HS-27A (cell line): ENCODE results near the gene RAB11FIP4.

Experiments used
- DNase-seq: peaks from one replicate; pipeline ENCODE4 v3.0.0-alpha.2; 2012; ENCODE audit warnings: low read depth, missing footprints

The RAB11FIP4 gene

DNA sequence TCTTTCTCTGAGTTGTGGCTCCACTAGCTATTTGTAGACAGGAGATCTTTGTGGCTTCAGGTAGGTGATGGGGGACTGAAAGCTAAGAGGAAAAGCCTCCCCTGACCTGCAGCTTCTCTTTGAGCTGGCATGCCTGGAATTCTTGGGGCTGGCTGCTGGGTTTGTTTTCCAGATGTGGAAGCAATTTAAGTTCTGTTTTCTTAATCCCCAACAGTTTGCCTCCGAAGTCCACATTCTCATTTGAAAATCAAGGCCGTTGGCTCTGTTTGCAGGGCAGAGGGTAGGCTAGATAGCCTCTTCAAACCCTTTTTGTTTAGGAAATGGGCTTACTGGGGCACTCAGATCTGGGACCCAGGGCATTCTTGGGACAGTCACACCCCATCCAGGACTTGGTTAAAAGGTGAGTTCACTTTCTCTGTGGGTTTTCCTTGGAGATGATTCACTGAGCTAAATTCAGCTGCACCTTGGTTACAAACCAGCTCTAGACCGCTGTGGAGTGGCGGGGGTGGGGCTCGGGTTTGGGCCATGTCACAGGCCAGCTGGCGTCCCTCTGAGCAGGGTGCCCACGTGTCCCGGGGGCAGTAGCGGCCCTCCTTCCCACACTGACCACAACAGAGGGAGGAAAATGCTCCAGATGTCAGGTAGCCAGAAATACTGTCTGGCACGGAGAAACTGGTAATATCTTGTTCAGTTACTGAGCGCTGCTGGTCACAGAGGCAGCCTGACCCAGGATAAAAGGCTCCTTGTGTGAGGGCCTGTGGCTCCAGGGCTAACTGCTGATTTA, 108.5 kb downstream of the RAB11FIP4 start:
- no peak for DNase-seq

DNA sequence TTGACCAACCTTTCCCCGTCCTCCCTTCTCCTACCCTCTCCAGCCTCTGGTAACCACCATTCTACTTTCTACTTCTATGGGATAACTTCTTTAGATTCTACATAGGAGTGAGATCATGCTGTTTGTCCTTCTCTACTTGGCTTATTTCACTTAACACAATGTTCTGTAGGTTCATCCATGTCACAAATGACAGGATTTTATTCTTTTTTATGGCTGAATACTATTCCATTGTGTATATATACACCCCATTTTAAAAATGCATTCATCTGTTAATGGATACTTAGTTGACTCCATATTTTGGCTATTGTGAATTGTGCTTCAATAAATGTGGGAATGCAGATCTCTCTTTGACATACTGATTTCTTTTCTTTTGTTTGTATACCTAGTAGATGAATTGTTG, 115.0 kb downstream of the RAB11FIP4 start:
- DNase-seq, result no peak

DNA sequence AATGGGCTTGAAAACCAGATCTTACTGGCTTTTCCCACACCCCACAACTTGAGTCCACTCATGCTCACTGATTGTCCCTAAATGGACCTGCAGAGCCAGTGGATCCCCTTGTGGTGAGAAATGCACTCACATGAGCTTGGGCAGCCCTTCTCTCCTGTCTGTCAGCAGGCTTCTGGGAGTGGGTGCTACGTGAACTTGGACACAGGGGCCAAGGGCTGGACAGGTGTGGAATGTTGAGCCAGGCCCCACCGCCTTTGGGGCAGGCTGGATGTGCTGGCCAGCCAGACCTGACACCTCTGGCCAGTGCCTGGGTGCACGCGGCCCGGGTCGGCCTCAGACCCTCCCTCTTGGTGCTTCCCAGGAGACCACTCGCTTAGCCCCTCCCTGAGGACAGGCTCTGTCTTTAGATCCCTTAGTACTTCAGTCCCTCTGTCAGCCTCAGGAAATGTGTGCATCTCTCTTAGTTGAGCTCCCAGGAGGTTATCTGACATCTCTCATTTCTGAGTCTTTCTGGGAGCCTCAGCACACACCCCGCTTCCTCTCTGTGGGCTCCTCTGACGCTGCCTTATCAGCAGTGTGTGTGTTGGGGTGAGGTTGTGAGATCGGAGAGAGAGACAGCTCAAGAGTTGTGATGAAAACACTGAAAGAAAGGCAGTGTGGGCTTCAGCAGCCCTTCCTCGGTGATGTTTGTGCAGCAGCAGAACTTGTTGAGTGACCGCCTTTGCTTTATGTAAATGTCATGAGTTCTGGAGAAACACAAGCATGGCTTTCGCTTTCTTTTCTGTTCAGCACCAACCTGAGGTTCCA, 117.0 kb downstream of the RAB11FIP4 start:
- no peak for DNase-seq

DNA sequence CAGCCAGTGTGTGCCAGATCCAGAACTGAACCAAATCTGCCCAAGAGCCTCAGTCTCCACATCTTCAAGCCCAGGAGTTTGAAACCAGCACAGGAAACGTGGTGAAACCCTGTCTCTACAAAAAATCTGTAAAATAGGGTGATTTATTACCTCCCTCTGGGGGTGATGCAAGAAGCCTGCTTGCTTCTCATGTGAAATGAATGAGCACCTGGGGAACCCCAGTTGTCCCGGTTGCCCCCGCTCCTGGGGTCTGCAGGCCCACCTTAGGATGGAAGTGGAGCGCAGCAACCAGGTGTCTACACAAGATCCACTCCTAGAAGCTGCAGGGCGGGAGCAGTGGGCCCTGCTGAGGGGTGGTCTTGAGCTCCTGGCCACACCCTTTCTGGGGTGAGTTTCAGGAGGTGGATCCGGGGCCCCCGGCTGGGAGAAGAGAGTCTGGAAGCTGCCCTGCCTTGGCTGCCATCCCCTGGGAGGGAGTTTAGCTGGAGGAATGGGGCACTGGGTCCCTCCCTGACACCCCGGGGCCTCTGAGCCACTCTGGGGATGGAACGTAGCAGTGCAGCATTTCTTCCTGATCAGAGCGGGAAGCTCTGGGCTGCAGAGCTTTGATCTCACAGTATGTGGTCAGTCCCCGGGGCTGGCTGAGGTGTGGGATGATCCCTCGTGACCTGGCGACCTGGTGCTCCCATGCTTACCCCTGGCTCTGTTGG, 117.8 kb downstream of the RAB11FIP4 start:
- DNase-seq, result no peak

DNA sequence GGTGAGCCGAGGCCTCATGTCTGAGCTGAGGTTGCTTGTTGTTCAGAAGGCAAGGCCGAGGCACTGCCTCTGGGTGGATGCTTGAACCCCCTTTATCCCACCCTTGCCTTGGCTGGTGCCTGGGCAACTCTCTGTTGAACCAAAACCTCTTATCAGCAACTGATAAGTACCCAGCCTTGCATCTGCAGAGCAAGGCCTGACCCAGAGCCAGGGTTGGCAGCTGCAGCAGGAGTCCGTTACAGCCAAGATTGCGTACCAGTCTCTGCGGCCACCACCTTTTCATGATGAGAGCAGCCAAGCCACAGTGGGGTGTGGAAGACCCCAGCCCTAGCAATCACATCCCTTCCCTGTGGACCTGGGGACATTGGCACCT, 118.3 kb downstream of the RAB11FIP4 start:
- DNase-seq, result no peak

DNA sequence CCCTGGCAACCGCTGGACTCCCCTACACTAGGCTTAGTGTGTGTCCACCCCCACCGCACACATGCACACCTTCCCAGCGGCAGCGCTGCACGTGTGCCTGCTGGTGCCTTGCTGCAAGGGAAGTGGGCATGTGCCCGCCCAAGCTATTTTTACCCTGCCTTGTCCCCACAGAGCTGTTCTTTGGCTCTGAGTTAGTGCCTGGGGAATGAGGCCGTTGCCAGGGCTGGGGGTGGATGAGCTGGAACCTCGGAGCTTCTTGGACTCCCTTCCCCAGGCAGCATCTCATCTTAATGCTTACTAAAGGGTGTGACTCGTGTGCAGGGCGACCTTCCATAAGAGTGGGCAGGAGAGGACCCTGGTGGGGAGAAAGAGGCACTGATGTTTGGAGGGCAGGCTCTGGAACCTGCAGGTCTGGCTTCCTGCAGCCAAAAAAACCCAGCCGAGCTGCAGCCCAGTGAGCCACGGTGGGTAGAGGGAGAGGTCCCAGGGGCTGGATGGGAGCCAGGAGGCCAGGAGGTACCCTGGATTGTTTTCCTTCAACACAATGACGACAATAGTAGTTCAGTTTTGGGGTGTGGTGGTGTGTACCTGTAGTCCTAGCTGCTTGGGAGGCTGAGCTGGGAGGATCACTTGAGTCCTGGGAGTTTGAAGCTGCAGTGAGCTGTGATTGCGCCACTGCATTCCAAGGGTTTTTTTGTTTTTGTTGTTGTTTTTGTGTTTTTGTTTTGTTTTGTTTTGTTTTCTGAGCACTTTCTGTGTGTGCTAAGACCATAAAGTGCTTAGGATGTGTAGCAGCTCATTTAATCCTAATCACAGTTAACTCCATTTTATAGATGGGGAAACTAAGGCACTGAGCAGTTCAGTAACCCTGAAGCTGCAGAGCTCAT, 119.1 kb downstream of the RAB11FIP4 start:
- no peak for DNase-seq

DNA sequence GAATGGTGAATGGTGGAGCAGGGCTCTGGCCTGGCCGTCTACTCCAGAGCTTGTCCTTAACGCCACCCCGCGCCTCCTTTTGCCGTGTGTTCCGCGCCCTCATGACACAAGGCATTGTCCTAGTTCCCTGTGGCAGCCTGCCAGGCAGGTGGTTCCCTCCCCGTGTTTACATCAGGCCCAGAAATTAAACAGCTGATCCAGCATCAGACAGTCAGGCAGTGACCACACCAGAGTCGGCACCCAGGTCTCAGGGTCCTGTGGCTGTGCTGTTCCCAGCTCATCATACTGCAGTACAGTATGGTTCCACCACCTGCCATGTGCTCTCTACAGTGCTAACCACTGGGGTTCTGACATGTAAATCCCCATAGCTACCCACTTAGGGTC, 119.7 kb downstream of the RAB11FIP4 start:
- DNase-seq, result no peak

DNA sequence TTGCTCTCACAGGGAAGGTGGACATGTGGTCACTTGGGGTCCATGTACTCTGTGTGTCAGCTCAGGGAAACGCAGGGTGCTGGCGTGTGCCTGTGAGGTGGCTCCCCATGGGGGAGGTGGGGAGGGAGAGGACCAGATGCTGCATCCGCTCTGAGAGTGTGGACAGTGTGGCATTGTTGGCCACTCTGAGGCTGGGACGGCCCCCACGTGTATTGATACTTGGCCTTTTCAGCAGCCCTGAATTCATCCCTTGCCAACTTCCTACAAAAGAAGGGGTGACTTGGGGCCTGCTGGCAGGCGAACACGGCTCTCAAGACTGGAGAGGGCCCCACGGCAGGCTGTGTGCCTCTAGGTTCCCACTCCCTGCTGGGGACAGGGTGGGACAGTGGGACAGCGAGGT, 120.1 kb downstream of the RAB11FIP4 start:
- DNase-seq, result no peak

DNA sequence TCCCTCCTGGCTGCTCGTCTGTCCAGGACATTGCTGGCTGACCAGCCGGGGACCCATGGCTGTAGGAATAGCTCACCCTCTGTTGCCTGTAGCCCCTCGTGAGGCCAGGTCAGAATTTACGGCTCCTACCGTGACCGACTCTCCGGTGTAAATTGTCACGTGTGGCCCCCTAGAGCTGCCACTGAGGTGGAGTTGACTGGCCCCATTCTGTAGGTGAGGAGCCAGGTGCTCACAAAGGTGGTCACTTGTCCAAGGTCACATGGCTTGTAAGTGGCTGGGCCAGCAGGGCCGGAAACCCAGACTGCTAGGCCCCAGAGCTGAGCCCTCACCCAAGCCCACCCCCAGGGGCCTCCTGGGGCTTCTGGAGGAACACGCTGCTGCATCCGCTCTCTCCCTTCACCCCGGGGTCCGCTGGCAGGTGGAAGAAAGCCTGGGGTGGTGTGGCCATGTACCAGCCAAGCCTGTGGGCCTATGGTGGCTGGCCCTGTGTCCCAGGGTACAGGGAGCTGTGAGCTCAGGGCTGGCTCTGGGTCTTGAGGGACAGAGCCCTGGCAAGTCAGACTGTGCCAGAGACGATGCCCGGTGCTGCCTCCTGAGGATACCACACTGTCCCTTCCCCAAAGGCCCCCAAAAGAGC, 120.7 kb downstream of the RAB11FIP4 start:
- DNase-seq, result no peak

DNA sequence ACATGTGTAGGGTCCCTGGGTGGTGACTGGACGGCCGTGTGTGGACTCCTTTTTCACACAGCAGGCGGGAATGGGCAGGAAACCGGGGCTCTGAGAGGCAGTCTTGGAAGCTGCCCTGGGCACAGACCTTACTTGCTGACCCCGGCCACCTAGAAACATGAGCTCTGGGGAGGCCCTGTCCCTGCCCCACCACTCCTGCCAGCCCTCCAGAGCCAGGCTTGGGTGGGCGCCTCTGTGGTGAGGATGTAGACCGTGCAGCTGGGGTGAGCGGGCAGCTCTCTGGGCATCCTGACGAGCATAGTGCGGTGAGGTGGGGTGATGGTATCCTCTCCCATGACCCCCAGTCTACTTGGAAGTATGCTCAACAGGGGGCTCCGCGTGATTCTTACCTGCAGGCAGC, 121.3 kb downstream of the RAB11FIP4 start:
- no peak for DNase-seq

DNA sequence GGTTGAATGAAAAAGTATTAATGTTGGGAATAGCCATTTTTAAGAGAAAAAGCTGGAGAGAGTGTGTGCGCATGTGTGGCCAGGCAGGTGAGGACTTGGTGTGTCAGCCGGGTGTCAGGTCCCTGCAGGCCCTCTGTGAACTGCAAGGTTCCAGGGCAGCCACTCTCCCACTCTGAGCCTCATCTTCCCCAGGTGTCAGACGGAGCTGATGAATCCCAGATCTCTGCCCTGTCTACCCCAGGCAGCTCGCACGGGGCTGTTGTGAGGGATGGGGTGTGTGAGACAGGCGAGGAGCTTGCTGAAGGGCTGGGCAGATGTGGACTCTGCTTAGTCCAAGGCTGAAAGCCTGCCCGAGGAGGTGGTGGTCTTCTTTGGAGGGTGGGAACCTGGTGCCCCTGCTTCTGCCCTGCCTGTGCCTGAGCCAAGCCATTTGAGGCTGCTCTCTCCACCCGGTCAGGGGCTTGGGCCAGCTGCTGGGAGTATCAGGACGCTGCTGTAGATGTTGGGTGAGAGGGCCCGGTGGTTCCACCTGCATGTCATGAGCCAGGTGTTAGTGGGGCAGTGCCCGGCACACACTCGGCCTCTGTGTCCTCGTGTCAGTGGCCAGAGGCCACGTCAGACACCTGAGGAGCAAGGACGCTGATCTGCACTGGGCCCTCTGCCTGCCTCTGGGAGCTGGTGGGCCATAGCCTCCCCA, 122.4 kb downstream of the RAB11FIP4 start:
- no peak for DNase-seq

DNA sequence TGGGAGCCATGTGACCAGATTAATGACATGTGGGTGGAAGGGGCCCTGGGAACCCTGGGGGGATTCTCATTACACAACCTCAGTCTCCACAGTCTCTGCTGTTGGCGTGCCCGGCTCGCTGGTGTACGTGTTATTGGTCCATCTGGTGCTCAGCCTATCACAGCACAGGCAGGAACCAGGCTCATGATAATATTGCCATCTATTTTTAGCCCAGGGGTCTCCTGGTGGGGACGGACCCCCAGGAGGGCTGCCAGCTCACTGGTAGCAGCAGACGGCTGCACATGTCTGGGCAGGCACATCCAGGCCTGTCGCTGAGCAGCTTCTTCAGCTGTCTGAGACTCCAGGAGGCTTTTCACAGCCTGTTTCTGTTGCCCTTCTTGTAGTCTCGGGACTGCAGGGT, 123.8 kb downstream of the RAB11FIP4 start:
- DNase-seq, result no peak

DNA sequence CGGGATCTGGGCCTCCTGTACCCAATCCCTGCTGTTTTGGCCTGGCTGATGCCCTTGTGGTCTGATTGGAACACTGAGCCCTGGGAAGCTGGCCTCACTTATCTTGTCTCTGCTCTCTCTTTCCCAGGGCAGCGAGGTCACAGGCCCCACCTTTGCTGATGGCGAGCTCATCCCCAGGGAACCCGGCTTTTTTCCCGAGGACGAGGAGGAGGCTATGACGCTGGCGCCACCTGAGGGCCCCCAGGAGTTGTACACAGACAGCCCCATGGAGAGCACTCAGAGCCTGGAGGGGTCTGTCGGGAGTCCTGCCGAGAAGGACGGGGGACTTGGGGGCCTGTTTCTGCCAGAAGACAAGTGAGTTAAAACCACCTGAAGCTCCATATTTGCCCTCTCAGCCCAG, 126.0 kb downstream of the RAB11FIP4 start:
- DNase-seq, result no peak

DNA sequence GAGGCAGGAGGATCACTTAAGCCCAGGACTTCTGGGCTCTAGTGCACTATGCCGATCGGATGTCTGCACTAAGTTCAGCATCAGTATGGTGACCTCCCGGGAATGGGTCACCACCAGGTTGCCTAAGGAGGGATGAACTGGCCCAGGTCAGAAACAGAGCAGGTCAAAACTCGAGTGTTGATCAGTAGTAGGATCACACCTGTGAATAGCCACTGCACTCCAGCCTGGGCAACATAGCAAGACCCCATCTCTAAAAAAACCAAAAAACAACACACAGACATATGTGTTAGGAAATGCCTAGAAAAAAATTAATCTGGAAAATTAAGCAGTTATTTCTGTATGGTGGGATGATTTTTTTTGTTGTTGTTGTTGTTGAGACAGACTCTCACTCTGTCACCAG, 127.0 kb downstream of the RAB11FIP4 start:
- DNase-seq, result no peak

DNA sequence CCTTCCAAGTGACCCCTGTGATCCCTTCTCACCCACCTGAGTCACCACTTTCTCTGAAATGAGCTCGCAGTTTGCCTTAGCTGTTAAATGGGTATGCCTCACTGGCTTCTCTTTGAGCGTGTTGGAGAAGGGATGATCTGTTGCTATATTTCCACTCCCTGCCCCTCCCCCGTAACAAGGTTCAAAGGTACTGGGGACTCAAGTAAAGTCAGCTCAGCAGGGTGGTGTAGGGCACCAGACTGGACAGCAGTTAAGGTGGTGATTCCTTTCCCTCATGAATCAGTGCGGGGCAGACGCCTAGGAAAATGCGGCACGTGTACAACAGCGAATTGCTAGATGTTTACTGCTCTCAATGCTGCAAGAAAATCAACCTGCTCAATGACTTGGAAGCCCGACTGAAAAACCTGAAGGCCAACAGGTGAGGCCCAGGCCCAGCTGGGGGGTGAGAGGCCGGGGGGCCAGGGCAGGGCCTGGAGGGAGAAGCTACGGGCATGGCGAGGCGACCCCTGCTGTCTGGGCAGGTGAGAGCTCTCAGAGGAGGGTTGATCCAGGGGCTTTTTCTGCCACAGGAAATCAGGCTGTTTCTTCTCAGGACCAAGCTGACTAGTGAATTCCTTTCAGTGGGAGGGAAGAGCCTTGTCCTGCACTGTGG, 130.3 kb downstream of the RAB11FIP4 start:
- DNase-seq, result no peak

DNA sequence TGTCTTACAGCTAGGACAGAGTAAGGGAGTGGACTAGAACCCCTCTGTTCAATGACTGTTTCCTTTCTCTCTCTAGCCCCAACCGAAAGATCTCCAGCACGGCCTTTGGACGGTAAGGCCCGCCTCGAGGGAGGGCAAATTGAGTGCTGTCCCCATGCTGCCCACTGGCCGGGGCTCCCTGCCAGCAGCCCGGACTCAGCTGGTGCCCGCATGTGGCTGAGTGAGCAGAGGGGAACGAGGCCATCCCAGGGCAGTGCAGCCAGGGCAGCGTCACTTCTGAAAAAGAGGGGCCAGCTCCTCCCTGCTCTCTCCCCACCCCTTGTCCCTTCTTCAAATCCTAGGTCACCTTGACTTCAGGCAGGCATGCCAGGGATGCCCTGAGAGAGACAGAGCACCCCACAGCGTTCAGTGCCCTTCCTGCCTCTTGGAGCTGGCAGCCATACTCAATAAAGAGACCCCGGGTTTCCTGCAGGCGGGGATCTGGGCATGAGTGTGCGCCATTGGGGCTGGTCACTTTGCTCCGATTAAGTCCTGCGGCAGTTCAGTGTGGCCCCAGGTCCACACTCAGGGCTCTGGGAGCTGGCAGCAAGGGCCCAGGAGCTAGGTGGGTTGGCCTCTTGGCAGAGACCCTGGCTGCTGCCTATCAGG, 130.9 kb downstream of the RAB11FIP4 start:
- no peak for DNase-seq

DNA sequence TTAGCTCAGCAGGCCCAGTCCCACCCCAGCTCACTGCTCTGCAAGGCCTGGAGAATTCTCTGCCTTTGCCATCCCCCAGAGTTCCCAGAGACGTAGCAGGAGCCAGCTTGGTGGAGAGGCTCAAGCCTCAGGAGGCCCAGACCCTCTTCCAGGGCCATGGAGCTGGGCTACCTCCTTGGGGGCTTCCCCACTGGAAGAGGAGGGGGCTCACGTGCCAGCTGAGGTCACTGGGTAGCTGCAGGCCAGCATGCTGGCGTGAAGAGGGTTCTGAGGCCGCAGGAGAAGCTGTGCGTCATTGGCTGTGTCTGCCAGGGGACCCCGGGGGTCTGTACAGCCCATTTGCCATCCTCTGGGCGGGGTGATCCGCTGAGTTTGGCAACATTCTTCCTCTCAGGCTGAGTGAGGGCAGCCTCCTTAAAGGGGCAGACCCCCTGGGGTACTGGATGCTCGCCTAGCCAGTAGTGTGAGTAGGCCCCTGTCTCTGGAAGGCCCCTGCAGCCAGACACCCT, 131.6 kb downstream of the RAB11FIP4 start:
- DNase-seq, result no peak

DNA sequence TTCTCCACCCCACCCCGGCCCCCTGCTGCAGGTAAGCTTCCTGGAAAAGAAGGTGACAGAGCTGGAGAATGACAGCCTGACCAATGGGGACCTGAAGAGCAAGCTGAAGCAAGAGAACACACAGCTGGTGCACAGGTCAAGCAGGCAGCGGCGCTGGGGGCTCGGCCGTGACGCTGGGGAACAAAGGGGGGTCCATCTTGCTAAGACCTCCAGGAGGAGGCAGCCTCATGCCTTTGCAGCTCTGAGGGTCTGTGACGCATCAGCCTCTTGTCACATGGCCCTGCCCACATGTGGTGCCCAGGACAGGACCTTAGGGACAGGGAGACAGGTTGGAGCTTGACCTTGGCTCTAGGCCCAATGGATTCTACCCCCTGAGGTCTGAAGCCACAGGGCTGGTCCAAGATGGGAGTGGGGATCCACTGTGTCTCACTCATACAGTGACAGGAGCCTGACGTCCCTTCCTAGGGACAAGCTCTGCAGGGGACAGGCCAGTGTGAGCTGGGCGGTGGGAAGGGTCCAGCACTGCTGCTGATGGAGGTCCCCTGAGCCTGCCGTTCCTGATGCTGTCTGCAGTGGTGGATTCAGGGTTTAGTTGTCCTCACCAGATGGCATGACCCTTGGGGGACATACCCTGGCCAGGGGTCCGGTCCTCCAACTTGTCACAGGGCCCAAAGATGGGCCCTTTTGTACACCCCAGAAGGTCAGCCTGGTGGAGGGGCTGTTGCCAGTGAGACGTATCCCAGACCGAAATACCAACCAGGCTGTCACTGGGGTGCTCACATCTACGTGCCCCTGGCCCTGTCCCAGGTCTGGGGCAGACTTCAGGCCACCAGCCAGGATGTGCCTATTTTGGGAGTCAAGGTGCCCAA, 132.6 kb downstream of the RAB11FIP4 start:
- no peak for DNase-seq
